Type B pancreatic cell (in vitro differentiated cells): ENCODE data around the gene ADORA2B. TPM values are rescaled to one million over a fixed set of nuclear protein-coding genes. Genes with fewer than 3 reads are reported as not detected.

Experiments used
- DNase-seq: peaks from one replicate; pipeline ENCODE4 v3.0.0; 2021; ENCODE audit warnings: mixed read lengths; ENCODE audit not compliant: unreplicated experiment; ENCODE audit errors: extremely low spot score
- H3K27ac Mint-ChIP-seq: 2 replicates; pipeline ENCODE4 v1.8.0; 2021; ENCODE audit warnings: mild to moderate bottlenecking, mixed read lengths
- H3K27me3 Mint-ChIP-seq: 2 replicates; pipeline ENCODE4 v1.8.0; 2021; ENCODE audit warnings: mixed read lengths
- H3K36me3 Mint-ChIP-seq: 2 replicates; pipeline ENCODE4 v1.8.0; 2021; ENCODE audit warnings: mixed read lengths
- H3K4me1 Mint-ChIP-seq: one replicate; pipeline ENCODE4 v1.8.0; 2021; ENCODE audit warnings: mixed read lengths; ENCODE audit not compliant: unreplicated experiment
- H3K4me3 Mint-ChIP-seq: 2 replicates; pipeline ENCODE4 v1.8.0; 2021; ENCODE audit warnings: mild to moderate bottlenecking, mixed read lengths
- H3K9me3 Mint-ChIP-seq: 2 replicates; pipeline ENCODE4 v1.8.0; 2021; ENCODE audit warnings: mixed read lengths
- total RNA-seq: library from RNA; stranded (reverse); gene quantifications from 2 replicates; pipeline ENCODE4 v1.2.1, GENCODE V29; 2021; ENCODE audit warnings: low replicate concordance
- TF ChIP-seq, protein P1 (sequence below): fragments of 200-600 bp; sonication (generic); conservative IDR thresholded peaks from 2 replicates; pipeline ENCODE4 v1.5.0; 2021; ENCODE audit warnings: antibody characterized with exemption, mild to moderate bottlenecking

Gene ADORA2B
- total RNA-seq, 1 donor from 2014 or later, result 4.0 TPM

GRCh38 chr17:15966183-15966878 is 21.4 kb downstream of the ADORA2B start:
- TF ChIP-seq, protein P1, sequence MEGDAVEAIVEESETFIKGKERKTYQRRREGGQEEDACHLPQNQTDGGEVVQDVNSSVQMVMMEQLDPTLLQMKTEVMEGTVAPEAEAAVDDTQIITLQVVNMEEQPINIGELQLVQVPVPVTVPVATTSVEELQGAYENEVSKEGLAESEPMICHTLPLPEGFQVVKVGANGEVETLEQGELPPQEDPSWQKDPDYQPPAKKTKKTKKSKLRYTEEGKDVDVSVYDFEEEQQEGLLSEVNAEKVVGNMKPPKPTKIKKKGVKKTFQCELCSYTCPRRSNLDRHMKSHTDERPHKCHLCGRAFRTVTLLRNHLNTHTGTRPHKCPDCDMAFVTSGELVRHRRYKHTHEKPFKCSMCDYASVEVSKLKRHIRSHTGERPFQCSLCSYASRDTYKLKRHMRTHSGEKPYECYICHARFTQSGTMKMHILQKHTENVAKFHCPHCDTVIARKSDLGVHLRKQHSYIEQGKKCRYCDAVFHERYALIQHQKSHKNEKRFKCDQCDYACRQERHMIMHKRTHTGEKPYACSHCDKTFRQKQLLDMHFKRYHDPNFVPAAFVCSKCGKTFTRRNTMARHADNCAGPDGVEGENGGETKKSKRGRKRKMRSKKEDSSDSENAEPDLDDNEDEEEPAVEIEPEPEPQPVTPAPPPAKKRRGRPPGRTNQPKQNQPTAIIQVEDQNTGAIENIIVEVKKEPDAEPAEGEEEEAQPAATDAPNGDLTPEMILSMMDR, result no peak
- H3K27me3 Mint-ChIP-seq, result no peaks in the 10 kb centered on the region
- peak overlapping the region; percentile 82 for H3K27ac Mint-ChIP-seq
- no peaks in the 10 kb centered on the region for H3K9me3 Mint-ChIP-seq
- no peaks in the 10 kb centered on the region for H3K36me3 Mint-ChIP-seq
- no peak for DNase-seq
- peak overlapping the region; percentile 62 for H3K4me3 Mint-ChIP-seq
- peaks cover 18% of the 10 kb centered on the region for H3K4me1 Mint-ChIP-seq

DNA sequence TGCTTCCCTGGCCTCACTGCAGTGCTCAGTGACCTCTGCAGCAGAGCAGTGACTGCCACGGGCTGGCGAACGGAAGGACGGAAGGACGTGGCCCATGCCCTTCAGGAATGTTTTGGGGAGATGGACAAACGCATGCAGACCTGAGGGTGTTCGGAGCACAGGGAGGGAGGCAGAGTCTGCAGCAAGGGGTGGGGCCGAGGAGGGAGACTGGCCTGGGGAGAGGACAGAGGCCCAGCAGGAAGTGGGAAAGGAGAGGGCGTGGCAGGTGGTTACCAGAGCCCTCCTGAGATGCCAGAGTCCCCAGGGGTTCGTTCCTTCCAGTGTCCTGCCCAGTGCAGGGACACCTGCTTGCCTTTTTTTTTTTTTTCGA is 21.9 kb downstream of the ADORA2B start:
- H3K27me3 Mint-ChIP-seq, result no peaks in the 10 kb centered on the region
- TF ChIP-seq, protein P1, result no peak
- H3K9me3 Mint-ChIP-seq, result no peaks in the 10 kb centered on the region
- peak overlapping the region; percentile 82 for H3K27ac Mint-ChIP-seq
- no peak for DNase-seq
- H3K36me3 Mint-ChIP-seq, result no peaks in the 10 kb centered on the region
- H3K4me1 Mint-ChIP-seq, result peaks cover 18% of the 10 kb centered on the region
- peak overlapping the region; percentile 62 for H3K4me3 Mint-ChIP-seq

DNA sequence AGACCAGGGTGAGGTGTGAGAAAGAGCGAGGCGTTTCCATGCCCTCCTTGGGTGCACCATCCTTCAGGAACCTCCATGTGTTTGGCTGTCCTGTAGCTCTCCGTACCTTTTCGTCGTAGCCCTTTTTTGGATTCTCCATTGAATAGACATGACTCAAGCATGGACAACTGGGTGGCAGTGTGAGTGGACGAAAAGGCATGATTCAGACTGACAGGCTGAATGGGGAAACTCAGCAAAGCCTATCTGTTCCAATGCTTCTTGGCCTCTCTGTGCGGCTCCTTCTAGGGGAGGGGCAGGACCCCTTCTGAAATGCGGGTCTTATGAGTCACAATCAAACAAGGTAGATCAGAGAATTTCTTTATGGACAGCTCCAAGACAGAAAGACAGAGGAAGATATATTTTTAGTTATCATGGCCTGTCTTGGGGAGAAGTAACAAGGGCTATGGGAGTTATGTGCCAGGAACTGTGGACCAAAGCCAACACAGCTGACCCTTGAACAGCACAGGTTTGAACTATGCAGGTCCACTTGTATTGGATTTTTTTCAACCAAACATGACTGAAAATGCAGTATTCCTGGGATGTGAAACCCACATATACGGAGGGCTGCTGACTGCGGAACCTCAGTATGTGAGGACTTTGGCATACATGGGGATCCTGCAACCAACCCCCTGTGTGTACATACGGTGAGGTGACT is 22.9 kb downstream of the ADORA2B start:
- no peaks in the 10 kb centered on the region for H3K9me3 Mint-ChIP-seq
- TF ChIP-seq, protein P1, result no peak
- no peak for DNase-seq
- peaks cover 18% of the 10 kb centered on the region for H3K4me1 Mint-ChIP-seq
- no peak overlapping the region for H3K4me3 Mint-ChIP-seq
- H3K36me3 Mint-ChIP-seq, result no peaks in the 10 kb centered on the region
- H3K27me3 Mint-ChIP-seq, result no peaks in the 10 kb centered on the region
- no peak overlapping the region for H3K27ac Mint-ChIP-seq

DNA sequence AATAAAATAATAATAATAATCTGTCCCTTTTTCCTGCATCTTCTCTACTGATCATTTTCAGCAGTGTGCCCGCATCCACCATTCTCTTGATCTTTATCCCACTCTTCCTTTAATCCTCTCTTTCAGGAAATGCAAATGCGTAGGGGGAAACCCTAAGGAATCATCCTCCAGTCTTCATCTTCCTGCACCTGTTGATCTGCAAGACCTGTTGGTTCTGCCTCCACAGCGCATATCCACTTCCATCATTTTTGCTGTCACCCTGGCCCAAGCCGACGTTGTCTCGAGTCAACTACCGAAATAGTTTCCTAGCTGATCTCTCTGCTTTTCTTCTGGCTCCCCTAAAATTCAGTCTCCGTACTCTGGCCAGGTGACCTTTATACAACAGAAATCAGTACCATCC is 24.5 kb downstream of the ADORA2B start:
- Mint-ChIP-seq H3K4me3 (no peak overlapping the region), H3K9me3 (no peaks in the 10 kb centered on the region), H3K4me1 (peaks cover 18% of the 10 kb centered on the region), H3K27ac (no peak overlapping the region), H3K27me3 (no peaks in the 10 kb centered on the region), H3K36me3 (no peaks in the 10 kb centered on the region)
- TF ChIP-seq, protein P1, result no peak
- DNase-seq, result no peak

- TF ChIP-seq, protein P1, result no peak
- peaks cover 12% of the 10 kb centered on the region for H3K4me1 Mint-ChIP-seq
These were observed 25.6 kb downstream of the ADORA2B start for GRCh38 chr17:15970500-15970899.

More at GRCh38 chr17:15970500-15970899, 25.6 kb downstream of the ADORA2B start:
- peaks cover 7% of the 10 kb centered on the region for H3K36me3 Mint-ChIP-seq
- H3K27me3 Mint-ChIP-seq, result no peaks in the 10 kb centered on the region
- DNase-seq, result no peak
- no peaks in the 10 kb centered on the region for H3K9me3 Mint-ChIP-seq
- no peak overlapping the region for H3K4me3 Mint-ChIP-seq
- no peak overlapping the region for H3K27ac Mint-ChIP-seq
